ENCODE results near the gene CD200.

The CD200 gene

GRCh38 chr3:112333381-112334317 is 693 bp downstream of the CD200 start:
- no peak overlapping the region for H3K27ac ChIP-seq

GRCh38 chr3:112334691-112335433 is 1.9 kb downstream of the CD200 start:
- TF ChIP-seq CTCF (conservative IDR thresholded peaks at IDR 0.05): no peak
- no peak overlapping the region for H3K27ac ChIP-seq

More at GRCh38 chr3:112333381-112334317, 693 bp downstream of the CD200 start:
- TF ChIP-seq CTCF (conservative IDR thresholded peaks at IDR 0.05): no peak

- no peak overlapping the region for H3K27ac ChIP-seq
- no peak for TF ChIP-seq CTCF (conservative IDR thresholded peaks at IDR 0.05)
Observed at GRCh38 chr3:112335434-112335781, 2.5 kb downstream of the CD200 start.

- H3K27ac ChIP-seq: no peak overlapping the region
- no peak for TF ChIP-seq CTCF (conservative IDR thresholded peaks at IDR 0.05)
Observed at GRCh38 chr3:112338021-112338726, 5.2 kb downstream of the CD200 start.

GRCh38 chr3:112338727-112339056 is 5.7 kb downstream of the CD200 start:
- no peak overlapping the region for H3K27ac ChIP-seq
- TF ChIP-seq CTCF (conservative IDR thresholded peaks at IDR 0.05): no peak

- no peak for TF ChIP-seq CTCF (conservative IDR thresholded peaks at IDR 0.05)
- no peak overlapping the region for H3K27ac ChIP-seq
Observed at GRCh38 chr3:112339134-112339533, 6.2 kb downstream of the CD200 start.

GRCh38 chr3:112339609-112340008 is 6.7 kb downstream of the CD200 start:
- TF ChIP-seq CTCF (conservative IDR thresholded peaks at IDR 0.05): no peak
- no peak overlapping the region for H3K27ac ChIP-seq

All from VCaP (cell line).